Hepatocyte (in vitro differentiated cells): ENCODE results near the gene SLC16A3. TPM values are rescaled to one million over a fixed set of nuclear protein-coding genes. Genes with fewer than 3 reads are reported as not detected.

ENCODE experiments used
- DNase-seq: peaks from one replicate; pipeline ENCODE4 v3.0.0-alpha.2; 2016; ENCODE audit warnings: low spot score
- H2AFZ ChIP-seq: fragments of 200-600 bp; sonication (generic); 2 replicates; pipeline ENCODE4 v1.6.0; 2016; ENCODE audit warnings: antibody characterized with exemption, mild to moderate bottlenecking
- H3K27ac ChIP-seq: fragments of 200-600 bp; sonication (generic); 2 replicates; pipeline ENCODE4 v1.5.1; 2016; ENCODE audit warnings: mild to moderate bottlenecking
- H3K27me3 ChIP-seq: fragments of 200-600 bp; sonication (generic); 2 replicates; pipeline ENCODE4 v1.6.1; 2016
- H3K36me3 ChIP-seq: fragments of 200-600 bp; sonication (generic); replicated peaks from 2 replicates; pipeline ENCODE4 v1.5.1; 2016; ENCODE audit warnings: low read depth; ENCODE audit not compliant: insufficient read depth
- H3K4me1 ChIP-seq: fragments of 200-600 bp; sonication (generic); 2 replicates; pipeline ENCODE4 v1.5.1; 2016; ENCODE audit warnings: mild to moderate bottlenecking, moderate library complexity; ENCODE audit not compliant: insufficient read depth
- H3K4me2 ChIP-seq: fragments of 200-600 bp; sonication (generic); 2 replicates; pipeline ENCODE4 v1.6.0; 2016
- H3K4me3 ChIP-seq: fragments of 200-600 bp; sonication (generic); 2 replicates; pipeline ENCODE4 v1.5.1; 2016; ENCODE audit warnings: mild to moderate bottlenecking
- H3K79me2 ChIP-seq: fragments of 200-600 bp; sonication (generic); 2 replicates; pipeline ENCODE4 v1.6.0; 2017; ENCODE audit warnings: mild to moderate bottlenecking
- H3K9me2 ChIP-seq: fragments of 200-600 bp; sonication (generic); replicated peaks from 2 replicates; pipeline ENCODE4 v1.6.0; 2017; ENCODE audit warnings: mild to moderate bottlenecking; ENCODE audit not compliant: insufficient read depth
- H3K9me3 ChIP-seq: fragments of 200-600 bp; sonication (generic); 2 replicates; pipeline ENCODE4 v1.5.1; 2016; ENCODE audit warnings: low read depth, mild to moderate bottlenecking
- H4K20me1 ChIP-seq: fragments of 200-600 bp; sonication (generic); 2 replicates; pipeline ENCODE4 v1.6.0; 2016; ENCODE audit warnings: mild to moderate bottlenecking; ENCODE audit not compliant: insufficient read depth, poor library complexity, severe bottlenecking
- CTCF ChIP-seq: fragments of 200-600 bp; sonication (generic); IDR thresholded peaks from 2 replicates; pipeline ENCODE4 v1.5.1; 2016; ENCODE audit warnings: antibody characterized with exemption, mild to moderate bottlenecking; ENCODE audit not compliant: poor library complexity
- EZH2 ChIP-seq: fragments of 200-600 bp; sonication (generic); IDR thresholded peaks from 2 replicates; pipeline ENCODE4 v1.6.1; 2016; ENCODE audit warnings: antibody characterized with exemption, mild to moderate bottlenecking, borderline replicate concordance
- EZH2phosphoT487 ChIP-seq: fragments of 200-600 bp; sonication (generic); IDR thresholded peaks from one replicate; pipeline ENCODE4 v1.6.1; 2018; ENCODE audit warnings: antibody characterized with exemption, mild to moderate bottlenecking, low read depth, moderate library complexity; ENCODE audit not compliant: unreplicated experiment, severe bottlenecking
- WGBS: methylation state at CpG from one replicate; pipeline ENCODE4 v1.1.6; 2016; ENCODE audit warnings: low lambda C conversion rate; ENCODE audit errors: missing lambda C conversion rate; 5-methylcytosine and 5-hydroxymethylcytosine counted together
- polyA plus RNA-seq: library from polyadenylated mRNA; unstranded; fragments of >200 nt; fragmentation: Nextera tagmentation; extraction: Ambion mirVana; gene quantifications from 2 replicates; pipeline ENCODE4 v1.2.1, GENCODE V29; 2016
- total RNA-seq: library from RNA; depleted of rRNA; stranded (reverse); fragments of >200 nt; gene quantifications from 2 replicates; pipeline ENCODE4 v1.2.3, GENCODE V29; 2014

The SLC16A3 gene
- total and polyA plus RNA-seq, 2 experiments from 2014 or later, result 125 to 290 TPM

GRCh38 chr17:82199496-82199895 is 29.3 kb upstream of the SLC16A3 start:
- Histone ChIP-seq H3K27me3 (no peaks in the 10 kb centered on the region), H2AFZ (no peak overlapping the region), H3K4me3 (no peak overlapping the region), H3K36me3 (no peaks in the 10 kb centered on the region), H3K9me3 (no peaks in the 10 kb centered on the region), H3K4me1 (no peaks in the 10 kb centered on the region), H3K79me2 (no peaks in the 10 kb centered on the region), H3K27ac (no peak overlapping the region), H4K20me1 (no peaks in the 10 kb centered on the region), H3K9me2 (no peaks in the 10 kb centered on the region), H3K4me2 (no peak overlapping the region)
- WGBS, result 94% methylated on average over 12 of the region's 12 CpGs
- no peak for DNase-seq
- no peak for TF ChIP-seq CTCF
- TF ChIP-seq EZH2, result no peak
- TF ChIP-seq EZH2phosphoT487, result no peak

- Histone ChIP-seq H3K27ac (no peak overlapping the region), H3K36me3 (no peaks in the 10 kb centered on the region), H3K27me3 (no peaks in the 10 kb centered on the region), H3K9me3 (no peaks in the 10 kb centered on the region), H4K20me1 (no peaks in the 10 kb centered on the region), H3K79me2 (no peaks in the 10 kb centered on the region), H2AFZ (no peak overlapping the region), H3K4me1 (peaks cover 3% of the 10 kb centered on the region), H3K4me3 (no peak overlapping the region), H3K4me2 (no peak overlapping the region), H3K9me2 (no peaks in the 10 kb centered on the region)
- no peak for DNase-seq
- TF ChIP-seq EZH2, result no peak
- TF ChIP-seq EZH2phosphoT487, result no peak
- no peak for TF ChIP-seq CTCF
- 96% methylated on average over 17 of the region's 17 CpGs for WGBS
Observed at GRCh38 chr17:82200135-82200534, 28.7 kb upstream of the SLC16A3 start.

- Histone ChIP-seq H3K4me1 (peaks cover 8% of the 10 kb centered on the region), H3K4me2 (no peak overlapping the region), H3K9me3 (no peaks in the 10 kb centered on the region), H3K4me3 (no peak overlapping the region), H3K9me2 (no peaks in the 10 kb centered on the region), H4K20me1 (no peaks in the 10 kb centered on the region), H3K79me2 (no peaks in the 10 kb centered on the region), H3K36me3 (no peaks in the 10 kb centered on the region), H2AFZ (no peak overlapping the region), H3K27me3 (no peaks in the 10 kb centered on the region), H3K27ac (no peak overlapping the region)
- 82% methylated on average over 13 of the region's 13 CpGs for WGBS
- TF ChIP-seq EZH2phosphoT487, result no peak
- no peak for TF ChIP-seq CTCF
- TF ChIP-seq EZH2, result no peak
- DNase-seq, result no peak
Observed at GRCh38 chr17:82200743-82201497, 27.9 kb upstream of the SLC16A3 start.
